ENCODE measurements around the gene DRD5.
"Not testable (repeated sequence)": the region's sequence is repeated elsewhere in the genome, so short reads cannot be mapped to it uniquely, and the experiment has no call there.

The DRD5 gene

DNA sequence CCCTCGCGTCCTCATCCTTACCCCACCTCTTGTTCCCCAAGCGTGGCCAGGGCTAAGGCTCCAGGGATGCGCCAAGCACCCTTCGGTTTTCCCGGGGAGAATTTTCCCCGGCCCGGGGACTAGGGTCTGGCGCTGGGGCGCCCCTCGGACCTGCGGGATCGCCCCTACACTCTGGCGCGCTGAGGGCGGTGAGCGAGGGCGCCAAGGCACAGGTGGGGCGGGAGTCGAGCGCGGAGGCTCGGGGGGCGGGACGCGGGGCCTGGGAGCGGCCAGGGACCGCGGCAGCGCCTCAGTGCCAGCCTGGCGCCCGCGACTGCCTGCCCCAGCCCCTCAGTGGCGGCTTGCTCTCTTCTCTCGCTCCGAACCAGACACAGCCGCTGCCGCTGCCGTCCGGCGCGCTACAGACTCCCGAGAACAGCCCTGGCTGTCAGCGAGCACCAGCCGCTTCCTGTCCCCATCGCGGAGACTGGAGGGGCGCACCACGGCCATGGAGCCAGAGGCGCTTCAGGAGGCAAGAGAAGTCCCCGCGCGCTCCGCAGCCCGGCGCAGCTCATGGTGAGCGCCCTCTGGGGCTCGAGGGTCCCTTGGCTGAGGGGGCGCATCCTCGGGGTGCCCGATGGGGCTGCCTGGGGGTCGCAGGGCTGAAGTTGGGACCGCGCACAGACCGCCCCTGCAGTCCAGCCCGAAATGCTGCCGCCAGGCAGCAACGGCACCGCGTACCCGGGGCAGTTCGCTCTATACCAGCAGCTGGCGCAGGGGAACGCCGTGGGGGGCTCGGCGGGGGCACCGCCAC, at the start of gene DRD5:
Gene DRD5 (plus strand): TSS at position 292 of the 793 bp plus-strand sequence. CDS start 396 bp downstream, at position 688.
- DNase-seq: no peak

DNA sequence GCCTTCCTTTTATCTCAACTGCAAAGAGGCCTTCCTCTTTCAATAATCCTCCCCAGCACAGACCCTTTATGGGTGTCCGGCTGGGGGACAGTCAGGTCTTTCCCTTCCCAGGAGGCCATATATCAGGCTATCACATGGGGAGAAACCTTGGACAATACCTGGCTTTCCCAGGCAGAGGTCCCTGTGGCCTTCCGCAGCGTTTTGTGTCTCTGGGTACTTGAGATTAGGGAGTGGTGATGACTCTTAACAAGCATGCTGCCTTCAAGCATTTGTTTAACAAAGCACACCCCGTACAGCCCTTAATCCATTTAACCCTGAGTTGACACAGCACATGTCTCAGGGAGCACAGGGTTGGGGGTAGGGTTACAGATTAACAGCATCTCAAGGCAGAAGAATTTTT, 49.2 kb upstream of the DRD5 start:
- DNase-seq: not testable (repeated sequence)

DNA sequence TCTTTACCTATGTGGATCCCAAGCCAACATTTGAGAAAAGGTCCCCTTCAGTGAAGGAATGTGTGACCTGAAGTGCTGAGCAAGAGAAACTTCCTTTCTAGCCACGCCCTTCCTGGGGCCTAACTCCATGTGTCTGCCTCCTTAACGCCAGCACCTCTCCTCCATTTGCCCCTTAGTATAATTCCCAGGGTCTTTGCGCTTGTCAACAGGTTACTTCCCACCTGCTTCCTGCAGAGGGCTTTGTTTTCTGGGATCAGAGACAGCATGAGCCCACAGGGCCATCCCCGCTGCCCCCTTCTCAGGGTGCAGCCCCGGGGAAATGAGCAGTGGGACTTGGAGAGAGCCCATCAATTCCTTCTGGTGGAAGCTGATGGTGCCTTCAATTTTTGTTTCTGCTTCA, 45.9 kb upstream of the DRD5 start:
- DNase-seq: no peak

DNA sequence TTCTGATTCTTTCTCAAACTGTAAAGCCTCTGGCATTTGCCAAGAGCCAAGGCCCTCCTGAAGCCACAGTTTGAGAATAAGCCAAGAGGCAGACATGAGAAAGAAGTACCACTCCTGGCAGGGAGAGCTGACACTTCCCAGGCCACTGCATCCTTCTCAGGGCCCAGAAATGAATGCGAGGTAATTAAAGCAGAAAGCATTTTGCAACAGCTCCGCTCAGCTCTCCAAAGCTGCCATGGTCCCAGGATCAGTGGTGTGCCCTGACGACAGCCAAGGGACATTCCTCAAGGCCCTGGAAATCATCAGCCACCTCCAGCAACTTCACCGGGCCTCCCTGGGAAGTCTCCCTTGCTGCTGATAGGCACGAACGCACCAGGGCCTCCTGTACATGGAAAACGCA, 44.2 kb upstream of the DRD5 start:
- DNase-seq: not testable (repeated sequence)

DNA sequence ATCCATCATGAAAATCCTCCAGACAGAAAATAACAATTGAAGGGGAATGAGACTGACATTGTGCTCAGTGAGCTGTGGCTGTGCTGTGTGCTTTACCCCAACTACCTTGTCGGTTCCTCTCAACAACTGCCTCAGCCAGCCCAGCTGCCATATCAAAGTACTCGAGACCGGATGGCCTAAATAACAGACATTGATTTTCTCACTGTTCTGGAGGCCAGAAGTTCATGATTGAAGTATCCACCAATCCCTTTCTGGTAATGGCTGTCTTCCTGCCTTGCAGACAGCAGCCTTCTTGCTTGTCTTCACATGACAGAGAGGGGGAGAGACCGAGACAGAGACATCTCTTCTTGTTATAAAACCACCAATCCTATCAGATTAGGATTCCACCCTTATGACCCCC, 37.6 kb upstream of the DRD5 start:
- DNase-seq: not testable (repeated sequence)

DNA sequence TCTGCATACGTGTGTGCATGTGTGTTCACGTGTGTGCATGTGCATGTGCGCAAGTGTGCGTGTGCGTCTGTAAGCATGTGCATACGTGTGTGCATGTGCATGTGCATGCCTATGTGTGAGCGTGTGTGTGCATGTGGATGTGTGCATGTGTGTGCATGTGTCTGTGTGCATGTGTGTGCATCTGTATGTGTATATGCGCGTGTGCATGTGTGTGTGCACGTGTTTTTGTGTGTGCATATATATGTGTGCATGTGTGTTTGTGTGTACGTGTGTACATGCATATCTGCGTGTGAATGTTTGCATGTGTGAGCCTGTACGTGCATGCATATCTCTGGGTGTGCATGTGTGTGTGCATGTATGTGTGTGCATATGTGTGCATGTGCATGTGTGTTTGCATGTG, 35.7 kb upstream of the DRD5 start:
- no peak for DNase-seq

DNA sequence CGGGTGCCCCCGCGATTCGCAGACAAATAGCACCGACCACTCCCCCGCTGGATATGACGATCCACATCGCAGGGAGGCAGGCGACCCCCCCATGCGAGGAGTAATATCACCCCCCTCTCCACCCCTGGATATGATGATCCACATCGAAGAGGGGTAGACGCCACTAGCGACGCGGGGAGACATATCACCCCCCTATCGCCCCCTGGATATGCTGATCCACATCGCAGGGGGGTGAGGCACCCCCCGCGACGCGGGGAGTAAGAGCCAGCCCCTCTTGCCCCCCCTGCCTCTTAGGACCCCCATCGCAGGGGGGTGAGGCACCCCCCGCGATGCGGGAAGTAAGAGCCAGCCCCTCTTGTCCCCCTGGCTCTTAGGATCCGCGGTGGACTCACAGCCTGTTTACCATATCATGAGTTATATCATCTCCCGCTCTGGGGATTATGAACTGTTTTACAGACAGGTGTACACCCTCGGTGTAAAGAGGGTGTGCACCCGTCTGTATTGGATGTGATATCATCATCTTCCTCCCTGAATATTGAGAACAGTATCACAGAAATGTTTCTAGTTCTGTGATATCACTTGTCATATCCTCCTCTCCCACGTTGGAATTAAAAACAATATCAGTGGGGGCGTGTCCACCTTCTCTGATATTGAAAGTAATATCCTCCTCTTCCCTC, 22.7 kb upstream of the DRD5 start:
- DNase-seq: no peak

DNA sequence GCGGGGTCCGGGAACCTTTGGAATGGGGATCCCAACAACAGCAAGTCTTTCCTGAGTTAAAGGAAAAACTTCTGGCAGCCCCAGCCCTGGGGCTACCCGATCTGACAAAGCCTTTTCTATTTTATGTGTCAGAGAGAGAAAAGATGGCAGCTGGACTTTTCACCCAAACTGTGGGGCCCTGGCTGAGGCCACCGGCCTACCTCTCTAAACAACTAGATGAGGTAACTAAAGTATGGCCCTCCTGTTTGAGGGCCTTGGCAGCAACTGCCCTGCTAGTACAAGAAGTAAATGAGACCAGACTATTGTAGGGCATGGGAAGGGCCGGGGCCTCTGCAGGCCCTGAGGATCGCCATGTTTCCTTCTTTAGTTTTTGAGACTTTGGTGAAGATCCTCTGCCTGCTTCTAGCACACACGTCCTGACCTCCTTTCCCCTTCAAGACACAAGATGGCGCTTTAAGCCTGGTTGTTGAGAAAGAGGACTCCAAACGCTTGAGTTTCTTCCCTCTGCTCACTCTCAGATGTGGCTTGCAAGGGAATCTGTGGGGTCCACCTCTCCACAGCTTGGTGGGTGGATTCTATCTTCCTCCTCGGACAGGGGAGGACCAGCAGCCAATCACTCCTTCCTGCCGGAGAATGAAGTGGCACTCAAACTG, 18.5 kb upstream of the DRD5 start:
- no peak for DNase-seq

DNA sequence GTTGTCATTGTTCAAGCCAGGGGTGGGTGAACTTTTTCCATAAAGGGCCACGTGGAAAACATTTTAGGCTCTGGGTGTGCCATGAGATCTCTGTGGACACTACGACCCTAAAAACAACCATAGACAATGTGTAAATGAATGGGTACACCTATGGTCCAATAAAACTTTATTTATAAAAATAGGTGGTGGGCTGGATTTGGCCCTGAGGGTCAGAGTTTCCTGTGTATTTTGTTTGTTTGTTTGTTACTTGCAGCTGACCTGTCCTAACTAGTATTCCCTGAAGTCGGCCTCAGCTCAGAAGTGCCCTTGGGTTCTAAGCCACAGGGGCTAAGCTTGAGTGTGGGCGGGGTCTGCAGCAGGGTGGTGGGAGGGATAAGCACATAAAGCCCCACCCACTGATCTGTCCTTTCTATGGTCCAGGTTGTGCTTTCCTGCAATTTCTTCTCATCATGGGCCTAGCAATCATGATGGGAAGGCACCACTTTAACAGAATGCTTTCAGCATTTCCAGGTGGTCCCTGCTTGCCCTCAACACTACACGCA, 17.2 kb upstream of the DRD5 start:
- no peak for DNase-seq

DNA sequence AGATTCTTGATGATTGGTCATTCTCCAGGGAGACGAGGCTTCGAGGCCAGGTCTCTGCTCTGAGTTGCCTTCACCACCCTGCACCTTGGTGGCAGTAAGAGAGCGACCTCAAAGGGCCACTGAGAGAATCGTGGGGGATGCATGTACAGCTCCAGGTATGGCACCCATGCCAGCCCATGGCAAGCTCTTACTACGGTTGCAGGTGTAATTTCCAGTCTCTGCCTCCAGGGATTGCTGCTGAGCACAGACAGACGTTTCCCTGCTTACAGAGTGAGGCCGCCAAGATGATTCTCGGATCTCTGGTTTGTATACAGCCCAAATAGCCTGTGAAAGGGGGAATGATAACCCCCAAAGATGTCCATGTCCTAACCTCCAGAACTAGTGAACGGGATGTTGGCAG, 16.3 kb upstream of the DRD5 start:
- no peak for DNase-seq

DNA sequence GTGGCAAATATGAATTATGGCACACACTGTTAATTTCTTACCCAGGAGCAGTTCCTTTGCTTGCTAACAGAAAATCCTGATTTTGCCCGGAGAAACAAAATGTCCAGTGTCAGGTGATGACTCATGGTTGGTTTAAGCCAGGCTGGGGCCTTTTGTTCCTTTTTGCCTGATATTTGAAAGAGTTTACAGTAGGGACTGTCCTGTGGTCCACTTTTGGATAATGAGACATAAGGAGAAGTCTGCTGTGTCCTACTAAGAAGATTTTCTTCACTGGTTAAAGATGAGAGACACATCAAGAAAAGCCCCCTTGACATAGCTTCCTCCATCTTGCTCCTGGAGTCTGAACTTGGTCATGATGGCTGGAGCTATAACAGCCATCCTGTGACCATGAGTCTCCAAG, 12.1 kb upstream of the DRD5 start:
- DNase-seq: no peak

DNA sequence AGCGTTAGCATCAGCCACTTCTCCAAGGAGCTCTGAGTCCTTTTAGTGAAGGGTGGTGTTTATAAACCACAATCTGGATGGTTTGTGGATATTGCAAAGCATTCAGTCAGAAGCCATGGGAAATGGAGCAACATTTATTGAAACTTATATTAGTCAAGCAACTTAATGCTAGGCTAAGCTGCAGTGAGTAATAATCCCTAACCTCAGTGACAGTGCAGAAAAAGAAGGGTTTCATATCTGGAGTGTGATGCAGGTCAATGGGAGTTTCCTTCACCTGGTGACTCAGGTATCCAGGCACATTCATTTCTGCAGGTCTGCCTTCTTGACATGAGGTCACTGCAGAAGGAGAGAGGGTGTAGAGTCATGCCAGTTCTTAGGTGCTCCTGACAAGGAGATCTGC, 10.4 kb upstream of the DRD5 start:
- no peak for DNase-seq

DNA sequence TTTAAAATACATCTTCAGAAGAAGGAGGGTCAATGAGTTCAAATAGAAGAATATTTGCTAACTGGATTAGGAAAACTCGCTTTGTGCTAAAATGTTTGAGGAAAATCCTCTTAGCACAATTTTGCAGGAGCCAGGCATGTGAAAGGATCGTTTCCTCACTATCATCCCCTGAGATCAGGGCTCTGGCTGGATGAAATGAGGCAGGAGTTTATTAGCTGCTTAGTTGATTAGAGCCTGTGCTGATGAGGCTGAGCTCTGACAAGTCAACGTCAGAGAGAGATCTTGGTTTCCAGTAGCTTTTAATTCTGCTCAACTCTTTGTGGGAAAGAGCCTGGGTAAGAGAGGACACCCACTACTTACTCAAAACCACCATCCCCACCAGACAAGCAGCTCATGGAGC, 8.0 kb upstream of the DRD5 start:
- DNase-seq: no peak

DNA sequence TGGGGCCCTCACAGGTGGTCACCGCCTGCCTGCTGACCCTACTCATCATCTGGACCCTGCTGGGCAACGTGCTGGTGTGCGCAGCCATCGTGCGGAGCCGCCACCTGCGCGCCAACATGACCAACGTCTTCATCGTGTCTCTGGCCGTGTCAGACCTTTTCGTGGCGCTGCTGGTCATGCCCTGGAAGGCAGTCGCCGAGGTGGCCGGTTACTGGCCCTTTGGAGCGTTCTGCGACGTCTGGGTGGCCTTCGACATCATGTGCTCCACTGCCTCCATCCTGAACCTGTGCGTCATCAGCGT, 652 bp downstream of the DRD5 start:
- no peak for DNase-seq

DNA sequence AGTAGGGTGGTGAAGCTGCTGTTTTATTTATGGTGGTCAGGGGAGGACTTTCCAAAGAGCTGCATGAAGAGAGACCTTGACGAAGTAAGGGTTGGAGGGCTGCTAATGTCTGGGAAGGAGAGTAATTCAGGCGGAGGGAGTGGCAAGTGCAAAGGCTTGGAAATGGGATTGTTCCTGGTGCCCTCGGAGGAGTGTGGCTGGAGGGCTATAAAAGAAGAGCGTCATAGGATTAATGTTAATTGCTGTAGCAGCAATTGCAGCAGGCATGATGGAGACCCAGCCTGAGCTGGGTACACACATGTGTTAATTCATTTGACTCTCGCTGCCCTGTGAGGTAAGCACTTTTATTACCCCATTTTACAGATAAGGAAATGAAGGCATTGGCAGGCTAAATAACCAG, 4.5 kb downstream of the DRD5 start:
- not testable (repeated sequence) for DNase-seq

DNA sequence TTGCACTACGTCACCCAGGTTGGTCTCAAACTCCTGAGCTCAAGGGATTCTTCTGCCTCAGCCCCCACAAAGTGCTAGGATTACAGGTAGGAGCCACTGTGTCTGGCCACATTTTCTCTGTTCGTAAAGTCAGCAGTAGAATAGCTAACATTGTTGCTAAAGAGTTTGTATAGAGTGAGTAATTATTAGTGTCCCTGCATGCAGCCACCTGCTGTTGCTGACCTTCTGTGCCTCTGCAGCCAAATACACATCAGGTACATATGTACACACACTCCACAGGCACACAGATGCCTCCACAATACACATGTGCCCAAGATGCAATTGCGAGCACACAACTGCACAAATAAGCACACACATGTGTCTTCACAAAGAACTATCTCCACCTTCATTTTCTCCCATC, 10.9 kb downstream of the DRD5 start:
- DNase-seq: no peak

DNA sequence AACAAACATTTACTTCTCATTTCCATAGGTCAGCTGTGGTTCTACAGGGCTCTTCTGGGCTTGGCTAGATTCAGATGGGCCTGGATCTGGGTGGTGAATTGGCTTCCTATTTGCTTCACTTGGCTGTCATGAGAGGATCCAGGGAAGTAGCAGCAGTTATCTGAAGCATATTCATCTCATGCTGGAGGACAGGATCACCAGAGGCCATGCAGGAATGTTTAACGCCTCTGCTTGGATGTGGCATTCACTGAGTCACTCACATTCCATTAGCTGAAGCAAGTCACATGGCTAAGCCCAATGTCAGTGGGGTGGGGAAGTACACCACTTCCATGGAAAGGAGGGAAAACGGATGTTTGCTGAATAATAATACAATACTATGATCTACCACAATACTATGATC, 15.2 kb downstream of the DRD5 start:
- not testable (repeated sequence) for DNase-seq

DNA sequence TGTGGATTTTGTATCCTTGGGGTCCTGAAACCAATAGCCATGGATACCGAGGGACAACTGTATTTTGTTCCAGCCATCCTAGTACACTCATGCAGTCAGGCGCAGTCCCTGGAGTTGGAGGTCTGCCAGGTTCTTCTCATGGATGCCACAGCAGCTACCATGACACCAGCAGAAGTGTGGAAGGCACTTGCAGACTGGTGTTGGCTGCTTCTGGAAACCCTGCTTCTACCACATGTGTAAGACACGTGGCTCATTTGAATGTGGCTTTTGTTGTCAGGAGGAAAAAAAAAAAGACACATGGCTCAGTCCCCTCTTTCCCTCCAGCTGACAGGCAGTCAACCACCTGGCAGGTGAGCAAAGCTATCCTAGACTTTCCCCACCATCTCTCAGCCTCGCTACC, 19.4 kb downstream of the DRD5 start:
- no peak for DNase-seq

DNA sequence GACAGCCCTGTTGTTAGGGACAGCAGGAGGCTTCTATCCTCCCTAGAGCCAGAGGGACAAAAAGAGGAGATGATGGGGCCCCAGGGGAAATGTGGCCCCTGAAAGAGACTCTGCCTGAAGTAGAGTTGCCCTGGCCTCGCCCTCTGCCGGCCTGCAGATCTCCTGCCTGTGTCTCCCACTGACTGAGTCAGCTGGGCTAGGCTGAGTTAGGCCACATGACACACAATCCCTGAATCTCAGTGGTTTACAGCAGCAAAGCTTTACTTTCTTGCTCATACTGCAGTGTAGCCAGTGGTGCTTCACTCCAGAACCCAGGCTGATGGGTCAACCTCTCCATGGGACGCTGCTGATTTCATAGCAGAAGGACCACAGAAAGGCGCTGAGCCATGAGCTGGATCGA, 23.5 kb downstream of the DRD5 start:
- no peak for DNase-seq

DNA sequence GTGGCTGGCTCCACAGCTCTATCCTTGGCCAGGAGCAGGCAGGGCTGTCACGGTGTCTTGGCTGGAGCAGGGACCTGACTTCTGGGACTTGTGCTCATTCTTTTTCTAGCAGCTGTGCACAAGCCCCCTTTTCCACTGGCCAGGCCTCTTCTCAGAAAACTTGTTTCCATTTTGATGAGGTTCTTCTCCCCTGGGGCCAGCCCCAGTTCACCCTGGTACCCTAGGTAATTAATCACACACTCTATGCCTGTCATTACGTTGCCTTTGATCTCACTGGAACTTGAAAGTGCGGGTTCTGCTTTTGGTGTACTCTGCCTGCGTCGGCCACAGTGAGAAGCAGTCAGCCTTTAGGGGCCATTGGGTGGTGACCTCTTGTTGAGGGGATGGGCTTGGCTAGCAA, 26.6 kb downstream of the DRD5 start:
- DNase-seq: no peak

DNA sequence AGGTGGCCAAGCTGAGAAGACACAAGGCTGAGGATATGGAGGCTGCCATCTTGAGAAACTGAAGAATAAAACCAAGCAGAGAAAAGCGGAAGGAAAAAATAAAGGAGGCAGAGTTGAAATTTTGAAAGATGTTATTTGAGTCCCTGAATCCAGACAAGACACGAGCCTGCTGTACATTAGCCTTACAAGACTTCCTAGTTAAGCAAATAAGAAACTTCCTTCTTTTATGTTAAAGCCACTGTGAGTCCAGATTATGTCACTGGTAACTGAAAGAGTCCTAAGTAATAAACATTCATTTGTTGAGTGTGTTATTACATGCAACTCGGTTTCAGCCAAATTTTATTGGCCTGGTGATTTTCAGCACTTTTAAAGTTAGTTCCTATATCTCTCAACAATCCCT, 30.4 kb downstream of the DRD5 start:
- DNase-seq: no peak

DNA sequence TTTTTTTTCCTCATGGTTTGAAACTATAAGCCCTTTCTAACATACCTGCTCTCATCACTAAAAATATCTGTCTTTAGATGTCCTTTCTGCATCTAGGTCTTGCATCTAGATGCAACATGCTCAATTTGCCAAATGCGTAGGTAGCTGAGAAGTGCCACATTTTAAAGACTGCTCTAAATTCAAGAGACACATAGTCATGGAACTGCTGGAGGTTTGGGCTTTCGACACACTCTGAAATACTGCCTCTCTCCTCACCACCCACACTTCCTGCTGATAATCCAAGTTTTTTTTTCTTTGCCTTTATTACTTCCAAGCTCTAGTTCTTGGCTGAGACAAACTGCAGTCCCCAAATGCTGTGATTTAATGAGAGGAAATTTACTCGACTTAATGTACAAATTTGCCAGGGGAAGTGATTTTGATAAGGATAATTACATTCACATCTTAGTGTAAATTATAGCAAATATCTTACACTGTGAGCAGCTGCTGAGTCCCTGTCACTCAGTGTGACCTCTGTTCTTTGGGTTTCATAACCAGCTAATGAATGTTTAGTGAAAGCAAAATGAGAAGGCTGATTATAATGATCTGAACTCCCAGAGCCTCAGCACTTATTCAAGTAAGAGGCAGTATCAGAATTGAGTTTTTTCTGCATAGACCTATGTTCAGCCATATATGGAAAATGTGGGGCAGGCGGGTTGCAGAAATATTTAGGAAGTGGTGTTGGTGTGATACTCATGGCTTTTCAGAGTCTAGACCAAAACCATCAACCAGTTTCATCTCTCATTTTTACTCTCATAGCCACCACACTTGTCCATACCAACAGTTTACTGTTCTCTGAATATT, 31.3 kb downstream of the DRD5 start:
- DNase-seq: no peak

DNA sequence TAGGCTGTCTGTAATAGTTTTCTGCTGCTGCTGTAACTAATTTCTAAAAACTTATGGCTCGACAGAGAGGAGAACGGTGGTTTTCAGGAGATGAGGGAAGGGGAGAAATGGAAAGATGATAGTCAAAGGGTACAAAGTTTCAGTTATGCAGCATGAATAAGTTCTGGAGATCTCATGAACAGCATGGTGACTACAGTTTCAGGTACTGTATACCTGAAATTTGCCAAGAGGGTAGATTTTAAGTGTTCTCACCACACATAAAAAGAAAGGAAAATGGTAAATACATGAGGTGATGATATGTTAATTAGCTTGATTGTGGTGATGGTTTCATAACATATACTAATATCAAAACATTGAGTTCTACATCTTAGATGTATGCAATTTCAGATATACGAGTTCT, 34.9 kb downstream of the DRD5 start:
- no peak for DNase-seq

Measured in activated CD4-positive, alpha-beta T cell treated with anti-CD3 and anti-CD28 coated beads, Interleukin-2, amount 50 U/mL, for 4 hours (primary cell).